Measurements from ENCODE around the gene IER3IP1.

DNA sequence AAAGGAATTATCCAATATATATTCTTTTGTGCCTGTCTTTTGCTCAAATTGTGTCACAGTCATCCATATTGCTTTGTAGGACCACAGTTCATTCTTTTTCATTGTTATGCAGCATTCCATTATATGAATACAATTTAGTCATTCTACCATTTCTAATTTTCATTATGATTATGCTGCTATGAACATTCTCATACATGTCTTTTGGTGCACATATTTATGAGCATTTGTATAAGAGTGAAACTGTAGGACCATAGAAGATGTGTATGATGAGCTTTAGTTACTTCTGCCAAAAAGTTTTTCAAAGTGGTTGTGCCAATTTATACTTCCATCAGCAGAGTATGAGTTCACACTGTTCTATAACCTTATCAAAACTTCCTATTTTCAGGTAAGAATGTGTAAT lies 7.7 kb downstream of the IER3IP1 start:
- TF ChIP-seq, protein P1, sequence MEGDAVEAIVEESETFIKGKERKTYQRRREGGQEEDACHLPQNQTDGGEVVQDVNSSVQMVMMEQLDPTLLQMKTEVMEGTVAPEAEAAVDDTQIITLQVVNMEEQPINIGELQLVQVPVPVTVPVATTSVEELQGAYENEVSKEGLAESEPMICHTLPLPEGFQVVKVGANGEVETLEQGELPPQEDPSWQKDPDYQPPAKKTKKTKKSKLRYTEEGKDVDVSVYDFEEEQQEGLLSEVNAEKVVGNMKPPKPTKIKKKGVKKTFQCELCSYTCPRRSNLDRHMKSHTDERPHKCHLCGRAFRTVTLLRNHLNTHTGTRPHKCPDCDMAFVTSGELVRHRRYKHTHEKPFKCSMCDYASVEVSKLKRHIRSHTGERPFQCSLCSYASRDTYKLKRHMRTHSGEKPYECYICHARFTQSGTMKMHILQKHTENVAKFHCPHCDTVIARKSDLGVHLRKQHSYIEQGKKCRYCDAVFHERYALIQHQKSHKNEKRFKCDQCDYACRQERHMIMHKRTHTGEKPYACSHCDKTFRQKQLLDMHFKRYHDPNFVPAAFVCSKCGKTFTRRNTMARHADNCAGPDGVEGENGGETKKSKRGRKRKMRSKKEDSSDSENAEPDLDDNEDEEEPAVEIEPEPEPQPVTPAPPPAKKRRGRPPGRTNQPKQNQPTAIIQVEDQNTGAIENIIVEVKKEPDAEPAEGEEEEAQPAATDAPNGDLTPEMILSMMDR (IDR thresholded peaks at IDR 0.05): no peak
- TF ChIP-seq POLR2A (IDR thresholded peaks at IDR 0.05): no peak

All from ovary (tissue), 3 donors.